Loucy (cell line): ENCODE measurements around the gene TPM4.

ENCODE experiments used
- CTCF ChIP-seq: fragments of 200-600 bp; sonication (generic); conservative IDR thresholded peaks from 2 replicates; pipeline ENCODE4 v1.5.1; 2014; ENCODE audit warnings: mild to moderate bottlenecking, antibody characterized with exemption, low read length
- EZH2phosphoT487 ChIP-seq: fragments of 200-600 bp; IDR thresholded peaks from 2 replicates; pipeline ENCODE4 v1.6.1; 2018; ENCODE audit warnings: antibody characterized with exemption, mild to moderate bottlenecking, moderate library complexity, borderline replicate concordance

- TF ChIP-seq CTCF (no peak), EZH2phosphoT487 (no peak)
These were observed 45.7 kb downstream of the TPM4 start for GRCh38 chr19:16121967-16122366.
